ENCODE results near the gene EPS8.

GRCh38 chr12:15684896-15685658 is 104.1 kb downstream of the EPS8 start:
- TF ChIP-seq EZH2 (IDR thresholded peaks at IDR 0.05; ENCODE audit: borderline replicate concordance) = no peak
- no peak for TF ChIP-seq CTCF (IDR thresholded peaks at IDR 0.05; ENCODE audit: poor library complexity)
- TF ChIP-seq EZH2phosphoT487 (IDR thresholded peaks at IDR 0.05; ENCODE audit: low read depth, severe bottlenecking, unreplicated experiment) = no peak
